IMR-90 (cell line): ENCODE measurements around the gene ITPRIP. TPM values are rescaled to one million over a fixed set of nuclear protein-coding genes. Genes with fewer than 3 reads are reported as not detected.
A peak's percentile ranks its signal among the peaks of the same experiment; 100 is the strongest.

ENCODE experiments used
- ATAC-seq: fragments of 200-7000 bp; cut with Tn5 transposase; 2 replicates; pipeline ENCODE4 v1.9.1; 2020; ENCODE audit warnings: low read depth, mild to moderate bottlenecking, moderate library complexity
- BruUV-seq: library from RNA; stranded (reverse); fragments of 400-500 nt; replicated peaks from 2 replicates; lab custom pipeline; 2021; lab: Mats Ljungman, UMichigan
- CTCF ChIA-PET: fragments of 300-600 bp; formaldehyde crosslinking; extraction: SDS; loops from one replicate; lab custom pipeline; 2021; ENCODE audit warnings: antibody characterized with exemption; lab: Yijun Ruan, JAX
- POLR2A ChIA-PET: fragments of 300-600 bp; sonication (Branson Sonifier 250); formaldehyde crosslinking; loops from one replicate; lab custom pipeline; 2022; ENCODE audit warnings: antibody characterized with exemption; ENCODE audit not compliant: unreplicated experiment; lab: Charles Lee
- DNase-seq: peaks from one replicate; pipeline ENCODE4 v3.0.0; 2013
- H2AFZ ChIP-seq: replicated peaks from 2 replicates; pipeline ENCODE3; 2013; ENCODE audit warnings: low read length, mild to moderate bottlenecking; ENCODE audit not compliant: poor library complexity
- H2AK5ac ChIP-seq: 2 replicates; pipeline ENCODE4 v1.6.1; 2013; ENCODE audit warnings: low read depth, low read length, inconsistent platforms
- H2AK9ac ChIP-seq: replicated peaks from 2 replicates; pipeline ENCODE3; 2013; ENCODE audit warnings: mild to moderate bottlenecking, low read depth, low read length, moderate library complexity; ENCODE audit not compliant: poor library complexity
- H2BK120ac ChIP-seq: 2 replicates; pipeline ENCODE4 v1.6.1; 2013; ENCODE audit warnings: low read depth, low read length, inconsistent platforms
- H2BK15ac ChIP-seq: 3 replicates; pipeline ENCODE4 v1.6.1; 2013; ENCODE audit warnings: low read depth, low read length, inconsistent platforms
- H2BK20ac ChIP-seq: 2 replicates; pipeline ENCODE4 v1.6.1; 2013; ENCODE audit warnings: low read depth, mild to moderate bottlenecking, inconsistent platforms, low read length, moderate library complexity
- H2BK5ac ChIP-seq: 2 replicates; pipeline ENCODE4 v1.6.1; 2013; ENCODE audit warnings: mild to moderate bottlenecking, low read depth, low read length, inconsistent platforms; ENCODE audit not compliant: poor library complexity, severe bottlenecking
- H3K14ac ChIP-seq: replicated peaks from 2 replicates; pipeline ENCODE4 v1.6.1; 2013; ENCODE audit warnings: low read depth, low read length, inconsistent platforms
- H3K18ac ChIP-seq: 2 replicates; pipeline ENCODE4 v1.6.1; 2013; ENCODE audit warnings: low read depth, low read length, control low read depth
- H3K23ac ChIP-seq: 2 replicates; pipeline ENCODE4 v1.6.1; 2013; ENCODE audit warnings: low read depth, low read length, inconsistent platforms
- H3K27ac ChIP-seq: 2 replicates; pipeline ENCODE4 v1.5.1; 2013; ENCODE audit warnings: mild to moderate bottlenecking, control low read depth, low read length; ENCODE audit not compliant: insufficient read depth
- H3K27me3 ChIP-seq: 2 replicates; pipeline ENCODE4 v1.6.1; 2013; ENCODE audit warnings: low read length; ENCODE audit not compliant: control insufficient read depth, insufficient read depth
- H3K36me3 ChIP-seq: 2 replicates; pipeline ENCODE4 v1.6.1; 2013; ENCODE audit warnings: low read length, mixed read lengths; ENCODE audit not compliant: control insufficient read depth, insufficient read depth
- H3K4ac ChIP-seq: 2 replicates; pipeline ENCODE4 v1.6.1; 2013; ENCODE audit warnings: low read depth, low read length, inconsistent platforms
- H3K4me1 ChIP-seq: 2 replicates; pipeline ENCODE4 v1.6.1; 2013; ENCODE audit warnings: low read length, mixed read lengths; ENCODE audit not compliant: control insufficient read depth, insufficient read depth
- H3K4me2 ChIP-seq: 2 replicates; pipeline ENCODE4 v1.6.1; 2013; ENCODE audit warnings: low read depth, mild to moderate bottlenecking, control low read depth, low read length, moderate library complexity
- H3K4me3 ChIP-seq: 2 replicates; pipeline ENCODE4 v1.5.1; 2013; ENCODE audit warnings: low read depth, mild to moderate bottlenecking, control low read depth, low read length, moderate library complexity; ENCODE audit not compliant: insufficient read depth
- H3K56ac ChIP-seq: 2 replicates; pipeline ENCODE4 v1.6.1; 2013; ENCODE audit warnings: low read length, inconsistent platforms; ENCODE audit not compliant: insufficient read depth; ENCODE audit errors: extremely low read depth
- H3K79me1 ChIP-seq, 2 experiments: 2 replicates each; pipeline ENCODE4 v1.6.1; 2013; ENCODE audit warnings: low read length in 2 of 2, inconsistent platforms in 1 of 2, low read depth in 1 of 2
- H3K9ac ChIP-seq: 2 replicates; pipeline ENCODE4 v1.6.1; 2013; ENCODE audit warnings: low read depth, low read length, control low read depth
- H3K9me1 ChIP-seq: 2 replicates; pipeline ENCODE4 v1.6.1; 2013; ENCODE audit warnings: low read length, inconsistent platforms; ENCODE audit not compliant: insufficient read depth
- H3K9me3 ChIP-seq: 2 replicates; pipeline ENCODE4 v1.6.1; 2013; ENCODE audit warnings: low read length; ENCODE audit not compliant: control insufficient read depth, insufficient read depth
- H4K20me1 ChIP-seq: 2 replicates; pipeline ENCODE4 v1.6.1; 2013; ENCODE audit warnings: low read length, inconsistent platforms; ENCODE audit not compliant: insufficient read depth
- H4K5ac ChIP-seq: 2 replicates; pipeline ENCODE4 v1.6.1; 2013; ENCODE audit warnings: mild to moderate bottlenecking, low read depth, low read length, control low read depth
- H4K8ac ChIP-seq, 2 experiments: 2 replicates each; pipeline ENCODE4 v1.6.1; 2013; ENCODE audit warnings: low read depth in 2 of 2, low read length in 2 of 2, control low read depth in 1 of 2, inconsistent platforms in 1 of 2
- H4K91ac ChIP-seq: 2 replicates; pipeline ENCODE4 v1.6.1; 2013; ENCODE audit warnings: low read depth, low read length, inconsistent platforms; ENCODE audit not compliant: insufficient read depth
- CEBPB ChIP-seq: IDR thresholded peaks from 2 replicates; pipeline ENCODE4 v1.6.1; 2012; ENCODE audit warnings: low read depth, low read length, improper control_type of control experiment
- RFX5 ChIP-seq: IDR thresholded peaks from 2 replicates; pipeline ENCODE4 v1.8.0; 2012; ENCODE audit warnings: low read depth, mild to moderate bottlenecking, low read length, moderate library complexity
- WGBS, 2 experiments: methylation state at CpG; one replicate each; pipeline versions ENCODE4 v1.1.5 to v1.1.7; 2013; ENCODE audit warnings: missing lambda C conversion rate in 2 of 2; ENCODE audit not compliant: insufficient read length in 1 of 2; ENCODE audit errors: extremely low coverage in 2 of 2; 5-methylcytosine and 5-hydroxymethylcytosine counted together
- dilution Hi-C: fragments of 300-500 bp; cut with HindIII; formaldehyde crosslinking; loops from one replicate; pipeline ENCODE4 v1.14.3; 2018; ENCODE audit warnings: low sequenced_read_pairs; ENCODE audit not compliant: unreplicated experiment
- in situ Hi-C: fragments of 300-500 bp; cut with MboI; formaldehyde crosslinking; loops from 3 replicates; pipeline ENCODE4 v1.14.3; 2019; ENCODE audit warnings: low sequenced_read_pairs, inconsistent platforms, mixed read lengths
- intact Hi-C: fragments of 100-400 bp; cut with micrococcal nuclease; formaldehyde crosslinking; loops from 2 replicates; pipeline ENCODE4 v1.10.0; 2022
- polyA plus RNA-seq, 3 experiments: library from polyadenylated mRNA; depleted of rRNA; stranded (reverse); fragments of >200 nt; gene quantifications; 2 replicates each; pipeline ENCODE4 v1.2.3, GENCODE V29; 2012; ENCODE audit warnings: low replicate concordance in 1 of 3
- total RNA-seq: library from RNA; depleted of rRNA; stranded (reverse); fragments of >200 nt; gene quantifications from 2 replicates; pipeline ENCODE4 v1.2.3, GENCODE V29; 2012

The ITPRIP gene
- total and polyA plus RNA-seq, 2 of the 4 experiments (the other 2 are of a cell fraction): 7.5 to 31.9 TPM

GRCh38 chr10:104273899-104274575 lies 64.2 kb downstream of the ITPRIP start:
- DNase-seq (no peak), ATAC-seq (peak; percentile 21)
- peak overlapping the region; percentile 14; the same call in 1 of the 2 replicates for H3K4ac ChIP-seq
- peak overlapping the region; percentile 56; the same call in 1 of the 2 replicates for H3K18ac ChIP-seq
- no peak overlapping the region for H2BK20ac ChIP-seq
- no peak overlapping the region for H3K56ac ChIP-seq
- H2AFZ ChIP-seq: peak overlapping the region; percentile 85
- H4K8ac ChIP-seq: peak overlapping the region; percentile 54 to 56; a peak in 2 of 4 replicates
- peak overlapping the region; percentile 83 for H3K4me2 ChIP-seq
- peak overlapping the region; percentile 6; the same call in 1 of the 2 replicates for H2BK120ac ChIP-seq
- peaks cover 1% of the 10 kb centered on the region; the same call in 1 of the 2 replicates for H3K36me3 ChIP-seq
- no peak overlapping the region for H4K91ac ChIP-seq
- no peak overlapping the region; the same call in 1 of the 2 replicates for H3K27ac ChIP-seq
- no peaks in the 10 kb centered on the region for H3K27me3 ChIP-seq
- H2BK15ac ChIP-seq: 0 out of 3 replicates have a peak overlapping the region, but pooled peaks have one; percentile 1
- dilution Hi-C loops (no loop called here), intact Hi-C loops (no loop called here), in situ Hi-C loops (no loop called here)
- no peaks in the 10 kb centered on the region for H4K20me1 ChIP-seq
- H3K4me1 ChIP-seq: peaks cover 13% of the 10 kb centered on the region
- no peak overlapping the region for H2AK5ac ChIP-seq
- H3K9me1 ChIP-seq: no peaks in the 10 kb centered on the region; the same call in 1 of the 2 replicates
- CTCF ChIA-PET: interaction anchor here (1.2 to 3.5 kb wide), 12 partner anchors 9 to 77 kb away, joined by 3 to 15 read pairs (median 5); partner anchors contain the start of gene GSTO1
- H2AK9ac ChIP-seq: no peak overlapping the region
- peaks cover 0 to 4% of the 10 kb centered on the region in 2 experiments; a peak in 1 of 4 replicates for H3K79me1 ChIP-seq
- H3K4me3 ChIP-seq: no peak overlapping the region
- peak overlapping the region; percentile 38; the same call in 1 of the 2 replicates for H4K5ac ChIP-seq
- peak overlapping the region; percentile 73 for H2BK5ac ChIP-seq
- H3K14ac ChIP-seq: 0 out of 2 replicates have a peak overlapping the region, but pooled peaks have one; percentile 34
- H3K9me3 ChIP-seq: no peaks in the 10 kb centered on the region
- BruUV-seq: no TSS peak
- TF ChIP-seq RFX5 (no peak), CEBPB (peak; percentile 69)
- peak overlapping the region; percentile 47; the same call in 1 of the 2 replicates for H3K9ac ChIP-seq
- POLR2A ChIA-PET: interaction anchor here (0.7 kb wide), 1 partner anchor 367 kb away, joined by 3 read pairs; no protein-coding TSS in a partner anchor
- WGBS, 2 experiments: 95% methylated on average over 3 of the region's 4 CpGs; no CpG with 5 or more reads in 1 of the 2 experiments
- H3K23ac ChIP-seq: peak overlapping the region; percentile 4; the same call in 1 of the 2 replicates
